Measurements from ENCODE around the gene SDE2.
A peak's percentile ranks its signal among the peaks of the same experiment; 100 is the strongest.

The SDE2 gene

DNA sequence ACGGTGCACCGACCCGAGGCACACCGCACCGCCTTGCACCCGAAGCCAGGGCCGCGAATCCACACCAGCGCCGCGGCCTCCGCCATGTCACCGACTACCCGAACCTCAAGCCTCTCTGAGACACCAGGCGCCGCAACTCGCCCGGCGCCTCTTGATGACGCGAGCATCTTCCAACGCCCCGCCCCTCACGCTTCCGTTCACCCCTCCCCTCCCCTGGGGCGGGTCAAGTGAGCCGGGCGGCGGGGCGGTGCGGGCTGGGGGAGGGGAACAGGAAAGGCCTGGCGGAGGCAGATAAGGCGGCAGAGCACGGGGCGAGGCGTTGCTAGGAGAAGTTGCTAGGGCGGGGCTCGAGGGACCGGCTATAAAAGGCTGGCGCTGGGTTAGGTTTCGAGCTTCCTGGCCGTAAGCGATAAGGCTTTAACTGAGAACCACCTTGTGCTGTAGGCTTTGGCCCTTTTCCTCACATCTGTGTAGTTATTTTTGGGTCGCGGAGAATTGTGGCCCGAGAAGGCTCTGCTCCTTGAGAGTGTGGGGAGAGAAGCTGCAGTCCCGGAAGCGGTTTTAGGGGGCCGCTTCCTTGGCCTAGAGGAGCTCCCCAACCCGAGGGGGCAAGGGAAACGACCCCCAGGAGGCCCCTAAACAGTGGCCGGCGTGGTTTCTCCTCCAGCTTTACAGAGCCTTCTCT, at the start of gene SDE2:
TSS of gene SDE2 (minus strand) at position 117 of the 685 bp plus-strand sequence. CDS start at position 86, 31 bp downstream.
- peak; percentile 99 to 100 (median 99) for DNase-seq (ENCODE audit: low read depth in 4 of 4, low spot score in 1 of 4)

DNA sequence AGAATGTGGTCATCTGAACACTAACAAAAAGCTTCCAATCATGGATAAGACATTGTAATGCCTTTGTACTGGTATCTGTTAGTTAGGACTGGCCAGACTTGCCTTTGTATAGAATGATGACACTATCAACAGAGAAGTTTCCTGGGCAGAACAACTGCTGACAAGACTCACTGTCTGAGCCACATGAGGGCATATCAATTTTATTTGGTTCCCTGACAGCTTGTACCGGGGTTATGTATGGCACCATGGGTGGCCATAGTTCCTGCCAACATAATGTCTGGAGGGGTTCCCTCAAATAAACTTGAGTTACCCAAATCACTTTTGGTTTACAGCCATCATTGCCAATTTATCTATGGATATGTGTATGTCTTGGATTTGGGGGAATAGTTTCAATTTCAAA, 49.7 kb upstream of the SDE2 start:
- DNase-seq (ENCODE audit: low read depth in 4 of 4, low spot score in 1 of 4): no peak

- DNase-seq (ENCODE audit: low read depth in 4 of 4, low spot score in 1 of 4): no peak
These were observed 48.4 kb upstream of the SDE2 start for GRCh38 chr1:226047495-226047894.

- no peak for DNase-seq (ENCODE audit: low read depth in 4 of 4, low spot score in 1 of 4)
These were observed 47.1 kb upstream of the SDE2 start for GRCh38 chr1:226046240-226046639.

DNA sequence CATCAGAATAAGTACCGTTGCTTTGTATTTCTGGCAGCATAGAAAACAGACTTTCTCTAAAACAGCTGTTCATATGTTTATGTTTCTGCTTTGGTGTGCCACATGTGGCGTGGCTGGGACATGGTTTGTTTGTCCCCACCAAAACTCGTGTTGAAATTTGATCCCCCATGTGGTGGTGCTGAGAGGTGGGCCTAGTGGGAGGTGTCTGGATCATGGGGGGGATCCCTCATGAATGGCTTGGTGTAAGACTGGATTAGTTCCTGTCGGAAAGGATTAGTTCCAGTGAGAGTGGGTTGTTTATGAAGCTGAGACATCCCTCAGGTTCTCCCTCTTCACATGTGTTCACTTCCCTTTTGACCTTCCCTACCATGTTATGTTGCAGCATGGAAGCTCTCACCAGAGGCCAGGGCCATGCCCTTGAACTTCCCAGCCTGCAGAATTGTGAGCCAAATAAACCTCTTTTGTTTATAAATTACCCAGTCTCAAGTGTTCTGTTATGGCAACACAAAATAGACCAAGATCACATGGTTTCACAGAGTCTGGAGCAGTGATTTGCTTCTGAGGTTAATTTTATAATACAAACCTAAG, 45.5 kb upstream of the SDE2 start:
- no peak for DNase-seq (ENCODE audit: low read depth in 4 of 4, low spot score in 1 of 4)

DNA sequence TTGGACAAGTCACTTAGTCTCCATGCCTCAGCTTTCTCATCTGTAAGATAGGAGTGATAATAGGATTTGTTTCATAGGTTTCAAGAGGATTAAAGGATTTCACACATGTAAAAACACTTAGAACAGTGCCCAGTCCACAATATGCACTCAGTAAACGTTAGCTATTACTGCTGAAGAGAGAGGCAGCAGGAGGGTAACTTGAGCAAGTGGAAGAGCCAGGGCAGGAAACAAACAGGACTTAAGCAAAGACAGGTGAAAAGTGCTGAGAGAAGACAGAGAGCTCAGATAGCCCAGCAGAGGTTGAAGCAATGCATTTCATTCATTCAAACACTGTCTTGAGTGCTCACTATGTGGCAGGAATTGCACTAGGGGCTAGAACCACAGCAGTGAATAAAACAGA, 42.3 kb upstream of the SDE2 start:
- DNase-seq (ENCODE audit: low read depth in 4 of 4, low spot score in 1 of 4): no peak

DNA sequence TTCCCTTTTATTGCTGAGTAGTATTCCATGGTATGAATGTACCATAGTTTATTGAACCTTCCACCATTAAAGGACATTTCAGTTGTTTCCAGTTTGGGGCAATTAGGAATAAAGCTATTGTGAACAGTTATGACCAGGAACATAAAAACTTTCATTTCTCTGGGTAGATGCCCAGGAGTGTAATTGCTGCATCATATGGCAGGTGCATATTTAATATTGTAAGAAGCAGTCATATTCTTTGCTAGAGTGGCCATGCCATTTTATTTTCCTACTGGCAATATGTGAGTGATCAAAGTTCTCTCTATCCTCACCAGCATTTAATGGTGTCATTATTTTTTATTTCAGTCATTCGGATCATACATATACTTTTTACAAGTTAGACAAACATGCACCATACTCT, 39.5 kb upstream of the SDE2 start:
- DNase-seq (ENCODE audit: low read depth in 4 of 4, low spot score in 1 of 4): no peak

DNA sequence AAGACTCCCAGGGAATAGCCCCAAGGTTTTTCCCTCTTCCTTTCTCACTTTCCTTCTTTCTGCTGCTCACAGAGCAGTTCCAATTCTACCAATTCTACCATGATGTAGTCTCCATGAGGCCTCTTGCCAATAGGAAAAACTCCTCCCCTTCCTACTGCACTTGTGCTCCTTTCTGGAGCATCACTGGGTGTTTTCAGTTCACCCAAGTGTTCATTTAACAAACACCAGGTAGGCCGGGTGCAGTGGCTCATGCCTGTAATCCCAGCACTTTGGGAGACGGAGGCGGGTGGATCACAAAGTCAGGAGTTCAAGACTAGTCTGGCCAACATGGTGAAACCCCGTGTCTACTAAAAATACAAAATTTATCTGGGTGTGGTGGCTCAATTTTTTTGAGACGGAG, 36.8 kb upstream of the SDE2 start:
- DNase-seq (ENCODE audit: low read depth in 4 of 4, low spot score in 1 of 4): no peak

DNA sequence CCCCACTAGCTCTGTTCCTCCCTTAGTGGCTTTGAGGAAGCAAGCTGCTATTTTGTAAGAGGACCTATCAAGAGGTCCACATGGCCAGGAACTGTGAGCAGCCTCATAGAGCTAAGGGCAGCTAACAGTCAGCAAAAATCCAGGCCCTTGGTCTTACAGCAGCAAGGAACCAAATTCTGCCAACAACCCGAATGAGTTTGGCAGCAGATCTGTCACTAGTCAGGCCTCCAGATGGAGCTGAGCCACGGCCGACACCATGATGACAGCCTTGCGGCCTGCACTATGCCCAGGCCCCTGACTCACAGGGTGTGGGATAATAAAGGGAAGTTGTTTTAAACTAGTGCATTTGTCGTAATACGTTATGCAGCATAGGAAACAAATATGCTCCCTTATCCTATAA, 35.3 kb upstream of the SDE2 start:
- no peak for DNase-seq (ENCODE audit: low read depth in 4 of 4, low spot score in 1 of 4)

DNA sequence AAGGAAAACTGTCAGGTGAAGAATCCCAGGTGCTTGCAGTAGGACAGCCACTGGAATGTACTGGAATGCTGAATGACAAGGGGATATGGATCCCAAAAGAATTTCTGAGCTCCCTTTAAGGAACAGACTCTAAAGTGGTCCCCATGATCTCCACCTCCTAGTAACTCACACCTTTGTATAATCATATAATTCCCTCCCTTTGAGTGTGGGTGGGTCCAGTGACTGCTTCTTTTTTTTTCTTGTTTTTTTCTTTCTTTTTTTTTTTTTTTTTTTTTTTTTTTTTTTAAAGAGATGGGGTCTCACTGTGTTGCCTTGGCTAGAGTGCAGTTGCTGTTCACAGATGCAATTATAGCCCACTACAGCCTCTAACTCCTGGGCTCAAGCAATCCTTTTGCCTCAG, 34.8 kb upstream of the SDE2 start:
- no peak for DNase-seq (ENCODE audit: low read depth in 4 of 4, low spot score in 1 of 4)

- no peak for DNase-seq (ENCODE audit: low read depth in 4 of 4, low spot score in 1 of 4)
These were observed 34.4 kb upstream of the SDE2 start for GRCh38 chr1:226033582-226033981.

- DNase-seq (ENCODE audit: low read depth in 4 of 4, low spot score in 1 of 4): no peak
These were observed 30.6 kb upstream of the SDE2 start for GRCh38 chr1:226029568-226030225.

- DNase-seq (ENCODE audit: low read depth in 4 of 4, low spot score in 1 of 4): no peak
These were observed 30.0 kb upstream of the SDE2 start for GRCh38 chr1:226029093-226029496.

DNA sequence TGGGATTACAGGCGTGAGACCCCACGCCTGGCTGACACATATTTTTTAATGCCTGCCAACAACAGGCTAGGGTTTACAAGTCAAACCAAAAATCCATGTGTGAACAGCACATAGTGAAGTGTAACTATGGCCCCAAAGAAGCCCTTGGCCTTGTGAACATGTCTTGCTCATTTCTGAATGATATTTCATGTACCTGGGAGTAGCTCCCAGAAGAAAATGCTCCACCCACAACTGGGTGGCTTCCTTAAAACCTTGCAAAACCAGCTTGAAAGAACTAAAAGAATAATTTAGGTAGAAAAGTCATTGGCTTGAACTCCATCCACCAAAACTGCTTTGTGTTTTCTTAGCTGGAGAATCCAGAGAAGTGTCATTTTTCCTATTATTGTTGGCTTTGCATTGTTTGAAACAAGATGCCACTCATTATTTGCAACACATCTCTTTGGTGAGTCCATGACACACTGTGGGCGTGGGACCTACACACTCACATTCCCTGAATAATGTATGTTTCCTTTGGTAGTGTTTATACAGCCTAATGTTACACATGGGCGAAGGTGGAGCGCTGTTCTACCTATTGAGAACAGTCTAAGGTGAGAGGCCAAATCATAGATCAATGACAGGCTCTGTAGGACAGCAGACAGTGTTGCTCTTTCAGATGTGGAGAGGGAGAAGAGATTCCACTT, 28.5 kb upstream of the SDE2 start:
- no peak for DNase-seq (ENCODE audit: low read depth in 4 of 4, low spot score in 1 of 4)

- DNase-seq (ENCODE audit: low read depth in 4 of 4, low spot score in 1 of 4): no peak
These were observed 27.7 kb upstream of the SDE2 start for GRCh38 chr1:226026833-226027232.

DNA sequence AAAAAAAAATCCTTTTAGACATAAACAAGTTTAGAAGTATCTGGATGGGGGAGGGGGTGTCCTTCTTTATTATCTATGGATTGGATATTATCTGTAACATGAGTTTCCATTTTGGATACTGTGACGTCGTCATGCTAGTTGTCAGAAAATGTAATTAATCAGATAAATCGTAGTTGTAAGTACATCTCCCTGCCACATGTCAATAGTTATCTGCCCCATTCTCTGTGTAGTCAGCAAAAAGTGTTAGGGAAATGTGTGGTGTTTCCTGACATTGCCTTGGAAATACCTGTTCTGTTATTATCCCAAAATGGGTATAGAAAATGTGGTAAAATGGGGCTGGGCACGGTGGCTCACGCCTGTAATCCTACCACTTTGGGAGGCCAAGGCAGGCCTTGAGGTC, 24.6 kb upstream of the SDE2 start:
- DNase-seq (ENCODE audit: low read depth in 4 of 4, low spot score in 1 of 4): no peak

DNA sequence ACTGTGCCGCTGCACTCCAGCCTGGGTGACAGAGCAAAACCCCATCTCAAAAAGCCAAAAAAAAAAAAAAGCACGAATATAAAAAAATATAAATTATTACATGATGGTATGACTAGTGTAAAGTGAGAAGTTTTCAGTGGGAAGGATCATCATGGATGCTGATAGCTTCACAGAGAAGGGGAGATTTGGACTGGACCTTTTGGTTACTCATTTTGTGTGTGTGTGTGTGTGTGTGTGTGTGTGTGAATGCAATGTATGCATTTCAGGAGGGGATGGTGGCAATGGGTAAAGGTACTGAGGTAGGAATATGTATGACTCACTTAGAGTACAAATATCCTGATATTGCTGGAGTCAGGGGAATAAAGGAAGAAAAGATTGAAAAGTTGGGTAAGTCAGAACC, 22.7 kb upstream of the SDE2 start:
- DNase-seq (ENCODE audit: low read depth in 4 of 4, low spot score in 1 of 4): no peak

DNA sequence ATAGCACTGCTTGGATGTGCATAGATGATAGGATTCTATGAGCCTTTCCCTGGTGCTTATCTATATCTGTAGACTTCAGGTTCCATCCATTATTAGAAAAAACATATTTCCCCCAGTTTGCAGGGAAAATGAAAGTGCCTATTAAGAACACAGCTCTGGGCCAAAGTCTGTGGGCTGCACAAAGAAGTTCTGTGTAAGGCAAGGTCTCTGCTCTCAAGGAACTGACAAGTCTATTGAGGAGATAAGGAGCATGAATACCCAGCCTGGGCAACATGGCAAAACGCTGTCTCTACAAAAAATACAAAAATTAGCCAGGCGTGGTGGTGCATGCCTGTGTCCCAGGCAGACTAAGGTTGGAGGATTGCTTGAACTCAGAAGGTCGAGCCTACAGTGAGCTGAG, 22.3 kb upstream of the SDE2 start:
- DNase-seq (ENCODE audit: low read depth in 4 of 4, low spot score in 1 of 4): no peak

- DNase-seq (ENCODE audit: low read depth in 4 of 4, low spot score in 1 of 4): no peak
These were observed 20.4 kb upstream of the SDE2 start for GRCh38 chr1:226019572-226019971.

DNA sequence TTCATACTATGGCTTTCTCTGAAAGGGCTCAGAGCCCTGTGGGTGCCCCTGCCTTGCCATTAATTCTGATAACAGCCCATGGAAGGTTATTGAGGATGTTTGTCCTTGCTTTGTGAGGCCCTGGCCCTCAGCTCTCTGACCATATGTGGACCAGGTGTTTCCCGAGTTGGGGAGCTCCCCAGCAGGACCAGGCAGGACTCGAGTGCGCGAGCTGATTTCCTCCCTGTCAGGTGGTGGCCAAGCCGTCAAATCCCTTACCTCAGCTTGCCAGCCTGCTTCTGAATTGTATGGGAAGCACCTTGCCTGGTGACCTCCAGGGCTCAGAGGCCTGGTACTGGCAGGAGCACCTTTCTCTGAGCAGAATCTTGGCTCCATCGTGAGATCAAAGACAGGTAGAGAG, 17.9 kb upstream of the SDE2 start:
- DNase-seq (ENCODE audit: low read depth in 4 of 4, low spot score in 1 of 4): no peak

GRCh38 chr1:226009650-226010044, 10.5 kb upstream of the SDE2 start:
- no peak for DNase-seq (ENCODE audit: low read depth in 4 of 4, low spot score in 1 of 4)

All from stimulated activated CD4-positive, alpha-beta T cell treated with anti-CD3 and anti-CD28 coated beads, Interleukin-1b, Interleukin-23, amount 100 ng/mL, for 24 hours (primary cell).